GM19372 (cell line): ENCODE results near the gene TRPV4.

Experiments used
- ATAC-seq: cut with Tn5 transposase; IDR thresholded peaks from one replicate; pipeline ENCODE4 v1.9.1; 2021; ENCODE audit warnings: mild to moderate bottlenecking, low read depth, moderate library complexity; ENCODE audit not compliant: unreplicated experiment

TRPV4 gene

GRCh38 chr12:109764776-109765445, 68.3 kb downstream of the TRPV4 start:
- no peak for ATAC-seq

GRCh38 chr12:109764123-109764522, 69.1 kb downstream of the TRPV4 start:
- ATAC-seq, result no peak

- ATAC-seq, result no peak
Observed at GRCh38 chr12:109763201-109763841, 69.9 kb downstream of the TRPV4 start.

GRCh38 chr12:109762673-109763191, 70.5 kb downstream of the TRPV4 start:
- no peak for ATAC-seq

GRCh38 chr12:109762071-109762672, 71.0 kb downstream of the TRPV4 start:
- no peak for ATAC-seq

GRCh38 chr12:109760930-109761921, 72.0 kb downstream of the TRPV4 start:
- ATAC-seq, result no peak

GRCh38 chr12:109760031-109760929, 72.9 kb downstream of the TRPV4 start:
- ATAC-seq, result no peak

- no peak for ATAC-seq
Observed at GRCh38 chr12:109759595-109759994, 73.6 kb downstream of the TRPV4 start.

- no peak for ATAC-seq
Observed at GRCh38 chr12:109758426-109759420, 74.5 kb downstream of the TRPV4 start.

GRCh38 chr12:109757671-109758265, 75.4 kb downstream of the TRPV4 start:
- ATAC-seq, result no peak

GRCh38 chr12:109756457-109756856, 76.7 kb downstream of the TRPV4 start:
- ATAC-seq, result no peak

- ATAC-seq, result no peak
Observed at GRCh38 chr12:109753959-109754358, 79.2 kb downstream of the TRPV4 start.

- ATAC-seq, result no peak
Observed at GRCh38 chr12:109753054-109753401, 80.2 kb downstream of the TRPV4 start.

- no peak for ATAC-seq
Observed at GRCh38 chr12:109752117-109753053, 80.8 kb downstream of the TRPV4 start.

GRCh38 chr12:109744986-109745942, 87.9 kb downstream of the TRPV4 start:
- ATAC-seq, result no peak

GRCh38 chr12:109744026-109744425, 89.2 kb downstream of the TRPV4 start:
- ATAC-seq, result no peak
